ENCODE measurements around the gene SKI.
A peak's percentile ranks its signal among the peaks of the same experiment; 100 is the strongest.

SKI gene

GRCh38 chr1:2279817-2280216 lies 51.7 kb downstream of the SKI start:
- TF ChIP-seq ZNF274 (IDR thresholded peaks at IDR 0.05; ENCODE audit: low read depth, low read length): no peak
- H3K4me3 ChIP-seq (ENCODE audit: low read length): no peak overlapping the region

GRCh38 chr1:2282556-2283270 lies 54.6 kb downstream of the SKI start:
- TF ChIP-seq ZNF274 (IDR thresholded peaks at IDR 0.05; ENCODE audit: low read depth, low read length): no peak

GRCh38 chr1:2283371-2283990 lies 55.4 kb downstream of the SKI start:
- no peak overlapping the region for H3K4me3 ChIP-seq (ENCODE audit: low read length)
- no peak for TF ChIP-seq ZNF274 (IDR thresholded peaks at IDR 0.05; ENCODE audit: low read depth, low read length)

More at GRCh38 chr1:2282556-2283270, 54.6 kb downstream of the SKI start:
- H3K4me3 ChIP-seq (ENCODE audit: low read length): no peak overlapping the region

DNA sequence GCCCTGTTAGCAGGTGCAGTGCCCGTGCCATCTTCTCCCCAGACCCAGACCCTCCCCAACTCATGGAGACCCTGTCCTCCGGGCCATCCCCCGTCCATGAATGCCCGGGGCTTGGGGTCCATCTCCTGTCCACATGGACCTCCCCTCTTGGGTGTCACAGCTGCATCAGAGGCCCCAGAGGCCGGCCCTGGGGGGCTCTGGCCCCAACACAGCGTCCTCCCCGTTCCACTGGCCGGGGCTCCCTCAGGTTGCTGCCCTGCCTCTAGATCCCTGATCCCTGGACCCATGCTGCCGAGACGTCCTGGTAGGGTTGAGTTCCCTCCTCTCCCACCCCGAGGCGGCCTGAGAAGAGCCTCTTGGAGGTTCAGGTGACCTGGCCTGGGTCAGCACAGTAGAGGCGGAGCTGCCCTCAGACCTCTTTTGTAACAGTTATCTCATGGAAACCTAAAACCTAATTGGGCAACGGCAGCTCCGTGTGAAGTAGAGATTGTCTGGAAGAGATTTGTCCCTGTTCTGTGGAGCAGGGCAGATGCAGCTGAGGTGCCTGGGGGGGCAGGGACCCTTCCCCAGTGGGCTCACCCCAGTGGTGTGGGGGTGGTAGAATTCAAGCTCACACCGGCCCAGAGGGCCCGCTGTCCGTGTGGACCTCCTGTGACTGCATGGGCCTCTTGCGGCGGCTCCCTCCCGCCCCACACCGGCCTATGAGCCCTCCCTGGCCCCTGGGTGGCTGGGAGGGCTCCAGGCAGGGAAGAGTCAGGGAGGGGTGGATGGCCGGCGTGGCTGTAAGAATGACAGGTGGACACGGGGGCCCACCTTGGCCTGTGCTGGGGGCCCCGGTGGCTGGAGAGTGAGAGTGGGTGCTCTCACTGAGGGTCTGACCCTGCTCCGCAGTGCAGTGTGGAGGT lies 56.1 kb downstream of the SKI start:
- TF ChIP-seq ZNF274 (IDR thresholded peaks at IDR 0.05; ENCODE audit: low read depth, low read length): no peak

GRCh38 chr1:2284932-2285331 lies 56.8 kb downstream of the SKI start:
- no peak for TF ChIP-seq ZNF274 (IDR thresholded peaks at IDR 0.05; ENCODE audit: low read depth, low read length)
- H3K4me3 ChIP-seq (ENCODE audit: low read length): no peak overlapping the region

More for the DNA sequence above, 56.1 kb downstream of the SKI start:
- H3K4me3 ChIP-seq (ENCODE audit: low read length): no peak overlapping the region

DNA sequence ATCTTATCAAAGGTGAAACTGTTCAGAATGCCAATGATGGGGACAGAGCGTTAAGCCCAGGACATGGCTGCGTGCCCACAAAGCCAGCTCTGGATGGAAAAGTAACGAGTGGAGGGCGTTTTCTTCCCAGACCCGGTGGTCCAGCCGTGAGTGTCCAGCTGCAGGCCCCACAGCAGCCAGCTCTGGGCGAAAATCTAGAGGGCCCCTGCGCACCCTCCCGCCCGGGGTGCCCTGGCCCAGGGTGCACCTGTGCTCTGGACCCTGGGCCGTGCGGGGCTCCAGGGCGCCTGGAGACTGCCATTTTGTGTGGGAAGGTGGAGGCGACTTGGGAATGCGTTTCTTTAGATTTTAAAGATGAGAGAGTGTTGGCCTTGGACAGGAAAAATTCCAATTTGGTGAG lies 58.8 kb downstream of the SKI start:
- no peak for TF ChIP-seq ZNF274 (IDR thresholded peaks at IDR 0.05; ENCODE audit: low read depth, low read length)
- no peak overlapping the region for H3K4me3 ChIP-seq (ENCODE audit: low read length)

DNA sequence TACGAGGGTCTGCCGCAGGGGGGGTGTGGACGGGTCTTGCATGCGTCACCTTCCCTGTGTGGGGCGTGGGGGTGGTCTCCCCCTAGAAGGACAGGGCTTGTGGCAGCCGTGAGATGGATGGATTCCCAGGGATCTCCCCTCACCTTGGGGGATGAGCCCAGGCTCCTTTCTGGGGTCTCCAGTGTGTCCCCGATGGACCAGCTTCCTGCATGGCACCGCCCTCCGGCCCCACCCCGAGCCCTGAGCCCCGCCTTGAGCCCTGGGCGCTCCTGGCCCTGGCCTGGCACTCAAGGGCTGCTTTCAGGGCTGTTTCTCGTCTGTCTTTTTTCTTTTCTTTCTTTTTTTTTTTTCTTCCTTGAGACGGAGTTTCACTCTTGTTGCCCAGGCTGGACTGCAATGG lies 59.5 kb downstream of the SKI start:
- no peak for TF ChIP-seq ZNF274 (IDR thresholded peaks at IDR 0.05; ENCODE audit: low read depth, low read length)

GRCh38 chr1:2288311-2288710 lies 60.2 kb downstream of the SKI start:
- no peak for TF ChIP-seq ZNF274 (IDR thresholded peaks at IDR 0.05; ENCODE audit: low read depth, low read length)
- no peak overlapping the region for H3K4me3 ChIP-seq (ENCODE audit: low read length)

More for the DNA sequence above, 59.5 kb downstream of the SKI start:
- no peak overlapping the region for H3K4me3 ChIP-seq (ENCODE audit: low read length)

DNA sequence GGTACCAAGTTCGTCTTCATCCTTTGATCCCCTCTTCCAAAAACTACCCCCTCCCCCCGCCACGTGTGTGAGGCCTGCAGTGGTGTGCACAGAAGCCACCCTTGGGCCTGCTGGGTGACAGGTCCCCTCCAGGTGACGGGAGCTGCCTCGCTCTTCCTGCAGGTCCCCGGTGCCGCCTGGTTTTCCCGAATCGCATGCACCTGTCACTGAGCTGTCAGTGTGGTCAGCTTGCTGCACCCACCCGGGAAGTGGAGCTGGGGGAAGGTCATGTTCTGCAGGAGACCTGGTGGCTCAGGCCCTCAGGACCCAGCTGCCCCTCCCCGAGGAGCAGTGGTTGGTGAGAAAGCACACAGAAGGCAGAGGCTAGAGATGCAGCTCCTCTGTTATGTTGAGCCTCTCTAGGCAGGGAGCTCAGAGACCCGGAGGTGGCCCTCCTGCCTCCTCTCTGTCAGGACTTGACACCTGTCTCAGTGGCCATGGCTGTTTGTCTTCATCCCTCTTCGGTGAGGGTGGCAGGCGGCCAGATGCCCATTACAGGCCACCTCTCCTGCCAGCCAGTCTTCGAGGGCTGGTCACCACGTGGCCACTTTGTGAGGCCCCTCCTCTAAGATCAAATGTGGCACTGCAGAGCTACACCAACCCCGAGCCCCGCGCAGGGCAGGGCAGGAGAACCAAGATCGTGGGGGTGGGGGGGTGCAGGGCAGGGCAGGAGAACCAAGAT lies 60.9 kb downstream of the SKI start:
- no peak for TF ChIP-seq ZNF274 (IDR thresholded peaks at IDR 0.05; ENCODE audit: low read depth, low read length)
- no peak overlapping the region for H3K4me3 ChIP-seq (ENCODE audit: low read length)

- no peak overlapping the region; the same call in 1 of the 2 replicates for H3K4me3 ChIP-seq (ENCODE audit: low read length)
- TF ChIP-seq ZNF274 (IDR thresholded peaks at IDR 0.05; ENCODE audit: low read depth, low read length): no peak
Measured at GRCh38 chr1:2289607-2290006, 61.5 kb downstream of the SKI start.

GRCh38 chr1:2290171-2290578 lies 62.1 kb downstream of the SKI start:
- H3K4me3 ChIP-seq (ENCODE audit: low read length): peak overlapping the region; percentile 27; the same call in 1 of the 2 replicates
- TF ChIP-seq ZNF274 (IDR thresholded peaks at IDR 0.05; ENCODE audit: low read depth, low read length): no peak

DNA sequence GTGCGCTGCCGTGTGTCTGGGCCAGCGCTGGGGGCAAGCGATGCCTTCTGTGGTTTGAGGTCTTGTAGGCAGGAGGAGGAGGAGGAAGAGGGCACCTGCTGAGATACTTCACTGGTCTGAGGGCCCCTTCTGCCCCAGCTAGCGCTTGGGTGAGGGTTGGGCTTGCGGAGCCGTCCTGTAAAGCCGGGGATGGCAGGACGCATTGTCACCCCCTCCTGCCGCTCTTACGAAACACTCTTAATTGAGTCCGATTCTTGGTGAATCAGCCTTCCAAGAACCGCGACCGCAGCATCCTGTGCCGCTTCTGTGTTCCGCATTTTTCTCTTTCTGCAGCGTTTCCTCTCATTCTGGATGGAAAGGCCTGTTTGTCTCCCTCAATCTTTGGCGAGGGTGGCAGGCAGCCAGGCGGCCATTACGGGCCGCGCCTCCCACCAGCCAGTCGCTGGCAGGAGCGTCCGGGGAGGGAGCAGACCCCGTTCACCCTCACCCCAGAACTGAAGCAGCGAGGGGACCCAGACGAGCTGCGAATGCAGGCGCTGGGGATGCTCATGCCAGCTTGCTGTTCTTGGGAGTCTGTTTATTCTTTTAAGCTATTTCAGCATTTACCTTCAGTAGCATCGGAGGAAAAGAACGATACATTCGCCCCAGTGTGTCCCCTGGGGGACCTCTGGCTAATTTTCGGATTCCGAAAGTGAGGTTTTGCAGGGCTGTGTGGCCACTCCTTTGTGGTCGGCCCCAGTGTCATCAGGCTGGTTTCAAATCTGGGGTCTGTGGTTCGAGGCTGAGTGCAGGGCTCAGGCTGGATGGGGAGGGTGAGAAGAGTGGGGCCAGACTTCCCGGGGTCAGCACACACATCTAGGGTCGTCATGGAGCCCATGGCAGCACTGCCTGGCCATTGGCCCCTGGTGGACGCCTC lies 62.7 kb downstream of the SKI start:
- TF ChIP-seq ZNF274 (IDR thresholded peaks at IDR 0.05; ENCODE audit: low read depth, low read length): no peak

DNA sequence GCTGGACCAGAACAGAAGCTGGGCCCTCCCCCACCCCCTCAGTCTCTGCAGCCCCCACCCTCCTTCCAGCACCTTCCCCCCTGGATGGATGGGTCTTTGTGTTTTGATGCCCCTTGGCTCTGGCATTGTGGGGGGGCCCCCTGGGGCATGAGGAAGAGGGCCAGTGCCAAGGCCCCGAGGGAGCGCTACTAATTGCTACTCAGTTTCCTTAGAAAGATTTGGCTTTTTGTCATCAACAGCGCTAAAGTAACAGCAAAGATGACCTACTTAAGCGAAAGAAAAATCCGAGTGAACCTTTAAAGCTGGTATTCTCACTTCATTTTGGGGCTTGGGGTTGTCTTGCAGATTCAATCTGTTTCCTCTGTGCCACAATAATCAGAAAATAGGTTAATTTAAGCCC lies 63.5 kb downstream of the SKI start:
- TF ChIP-seq ZNF274 (IDR thresholded peaks at IDR 0.05; ENCODE audit: low read depth, low read length): no peak
- H3K4me3 ChIP-seq (ENCODE audit: low read length): no peak overlapping the region

More for the DNA sequence above, 62.7 kb downstream of the SKI start:
- H3K4me3 ChIP-seq (ENCODE audit: low read length): peak overlapping the region; percentile 27; the same call in 1 of the 2 replicates
